ENCODE measurements around the gene ASCC1. TPM values are rescaled to one million over a fixed set of nuclear protein-coding genes. Genes with fewer than 3 reads are reported as not detected.

Gene ASCC1
- total RNA-seq, 2 donors from 2014 or later = 30.9 to 35.7 TPM

GRCh38 chr10:72127571-72127970 lies 88.5 kb downstream of the ASCC1 start:
- H3K4me1 Mint-ChIP-seq (ENCODE audit: low read depth in 2 of 2) = peaks cover 4 to 8% of the 10 kb centered on the region in 2 donors
- no peaks in the 10 kb centered on the region for H3K36me3 Mint-ChIP-seq
- H3K9me3 Mint-ChIP-seq = no peaks in the 10 kb centered on the region
- DNase-seq (ENCODE audit: low spot score) (no peak), ATAC-seq (no peak)
- H3K27ac Mint-ChIP-seq = no peak overlapping the region
- H3K4me3 Mint-ChIP-seq = no peak overlapping the region
- no peaks in the 10 kb centered on the region for H3K27me3 Mint-ChIP-seq

GRCh38 chr10:72126872-72127232 lies 89.2 kb downstream of the ASCC1 start:
- Mint-ChIP-seq H3K9me3 (no peaks in the 10 kb centered on the region), H3K4me1 (ENCODE audit: low read depth in 2 of 2) (peaks cover 4 to 8% of the 10 kb centered on the region in 2 donors), H3K27ac (no peak overlapping the region), H3K36me3 (no peaks in the 10 kb centered on the region), H3K4me3 (no peak overlapping the region), H3K27me3 (no peaks in the 10 kb centered on the region)
- ATAC-seq = no peak
- DNase-seq (ENCODE audit: low spot score) = no peak

GRCh38 chr10:72126184-72126871 lies 89.7 kb downstream of the ASCC1 start:
- H3K27ac Mint-ChIP-seq = no peak overlapping the region

GRCh38 chr10:72124989-72125388 lies 91.1 kb downstream of the ASCC1 start:
- no peak for ATAC-seq
- Mint-ChIP-seq H3K27ac (peak overlapping the region in 1 of 2 donors; percentile 23), H3K9me3 (no peaks in the 10 kb centered on the region)

More at GRCh38 chr10:72126184-72126871, 89.7 kb downstream of the ASCC1 start:
- ATAC-seq (no peak), DNase-seq (ENCODE audit: low spot score) (no peak)
- Mint-ChIP-seq H3K4me1 (ENCODE audit: low read depth in 2 of 2) (peaks cover 4 to 10% of the 10 kb centered on the region in 2 donors), H3K9me3 (no peaks in the 10 kb centered on the region), H3K36me3 (no peaks in the 10 kb centered on the region), H3K27me3 (no peaks in the 10 kb centered on the region), H3K4me3 (no peak overlapping the region)

GRCh38 chr10:72124381-72124780 lies 91.7 kb downstream of the ASCC1 start:
- no peak overlapping the region for H3K27ac Mint-ChIP-seq

More at GRCh38 chr10:72124989-72125388, 91.1 kb downstream of the ASCC1 start:
- Mint-ChIP-seq H3K27me3 (no peaks in the 10 kb centered on the region), H3K36me3 (no peaks in the 10 kb centered on the region), H3K4me1 (ENCODE audit: low read depth in 2 of 2) (peaks cover 2 to 9% of the 10 kb centered on the region in 2 donors), H3K4me3 (no peak overlapping the region)
- DNase-seq (ENCODE audit: low spot score) = no peak

GRCh38 chr10:72123616-72124015 lies 92.5 kb downstream of the ASCC1 start:
- Mint-ChIP-seq H3K4me1 (ENCODE audit: low read depth in 2 of 2) (peaks cover 0 to 7% of the 10 kb centered on the region in 2 donors), H3K4me3 (no peak overlapping the region), H3K9me3 (no peaks in the 10 kb centered on the region), H3K36me3 (no peaks in the 10 kb centered on the region), H3K27ac (no peak overlapping the region), H3K27me3 (no peaks in the 10 kb centered on the region)
- no peak for DNase-seq (ENCODE audit: low spot score)
- no peak for ATAC-seq

More at GRCh38 chr10:72124381-72124780, 91.7 kb downstream of the ASCC1 start:
- H3K4me1 Mint-ChIP-seq (ENCODE audit: low read depth in 2 of 2) = peaks cover 0 to 7% of the 10 kb centered on the region in 2 donors
- H3K36me3 Mint-ChIP-seq = no peaks in the 10 kb centered on the region
- no peak for ATAC-seq
- no peaks in the 10 kb centered on the region for H3K27me3 Mint-ChIP-seq
- H3K9me3 Mint-ChIP-seq = no peaks in the 10 kb centered on the region
- no peak overlapping the region for H3K4me3 Mint-ChIP-seq
- DNase-seq (ENCODE audit: low spot score) = no peak

GRCh38 chr10:72122221-72122620 lies 93.9 kb downstream of the ASCC1 start:
- no peaks in the 10 kb centered on the region for H3K9me3 Mint-ChIP-seq
- peaks cover 4% of the 10 kb centered on the region for H3K36me3 Mint-ChIP-seq
- ATAC-seq (no peak), DNase-seq (ENCODE audit: low spot score) (no peak)
- H3K4me1 Mint-ChIP-seq (ENCODE audit: low read depth in 2 of 2) = peaks cover 0 to 7% of the 10 kb centered on the region in 2 donors
- H3K27me3 Mint-ChIP-seq = no peaks in the 10 kb centered on the region
- no peak overlapping the region for H3K27ac Mint-ChIP-seq
- H3K4me3 Mint-ChIP-seq = no peak overlapping the region

- Mint-ChIP-seq H3K27me3 (no peaks in the 10 kb centered on the region), H3K36me3 (peaks cover 9% of the 10 kb centered on the region), H3K4me3 (no peak overlapping the region), H3K27ac (no peak overlapping the region), H3K9me3 (no peaks in the 10 kb centered on the region), H3K4me1 (ENCODE audit: low read depth in 2 of 2) (peaks cover 0 to 6% of the 10 kb centered on the region in 2 donors)
- no peak for ATAC-seq
- DNase-seq (ENCODE audit: low spot score) = no peak
Observed at GRCh38 chr10:72121389-72121788, 94.7 kb downstream of the ASCC1 start.

GRCh38 chr10:72116372-72116771 lies 99.7 kb downstream of the ASCC1 start:
- ATAC-seq (no peak), DNase-seq (ENCODE audit: low spot score) (no peak)
- Mint-ChIP-seq H3K4me1 (ENCODE audit: low read depth in 2 of 2) (no peaks in the 10 kb centered on the region), H3K4me3 (no peak overlapping the region), H3K27ac (no peak overlapping the region), H3K27me3 (no peaks in the 10 kb centered on the region), H3K36me3 (peaks cover 13% of the 10 kb centered on the region), H3K9me3 (no peaks in the 10 kb centered on the region)

- Mint-ChIP-seq H3K4me3 (no peak overlapping the region), H3K36me3 (peaks cover 13% of the 10 kb centered on the region), H3K27ac (no peak overlapping the region), H3K4me1 (ENCODE audit: low read depth in 2 of 2) (no peaks in the 10 kb centered on the region), H3K9me3 (no peaks in the 10 kb centered on the region), H3K27me3 (no peaks in the 10 kb centered on the region)
- ATAC-seq = no peak
- DNase-seq (ENCODE audit: low spot score) = no peak
Observed at GRCh38 chr10:72114706-72115450, 101.2 kb downstream of the ASCC1 start.

GRCh38 chr10:72110673-72111401 lies 105.2 kb downstream of the ASCC1 start:
- Mint-ChIP-seq H3K36me3 (peaks cover 4% of the 10 kb centered on the region), H3K27me3 (no peaks in the 10 kb centered on the region), H3K4me3 (no peak overlapping the region), H3K27ac (no peak overlapping the region), H3K4me1 (ENCODE audit: low read depth in 2 of 2) (peaks cover 14 to 20% of the 10 kb centered on the region in 2 donors), H3K9me3 (no peaks in the 10 kb centered on the region)
- no peak for DNase-seq (ENCODE audit: low spot score)
- no peak for ATAC-seq

- no peaks in the 10 kb centered on the region for H3K9me3 Mint-ChIP-seq
- H3K27ac Mint-ChIP-seq = peak overlapping the region in 1 of 2 donors; percentile 89
- ATAC-seq = no peak
- H3K36me3 Mint-ChIP-seq = peaks cover 4% of the 10 kb centered on the region
- H3K4me3 Mint-ChIP-seq = no peak overlapping the region
- peaks cover 14 to 20% of the 10 kb centered on the region in 2 donors for H3K4me1 Mint-ChIP-seq (ENCODE audit: low read depth in 2 of 2)
- DNase-seq (ENCODE audit: low spot score) = no peak
- no peaks in the 10 kb centered on the region for H3K27me3 Mint-ChIP-seq
Observed at GRCh38 chr10:72109636-72110157, 106.4 kb downstream of the ASCC1 start.

- Mint-ChIP-seq H3K9me3 (no peaks in the 10 kb centered on the region), H3K36me3 (peaks cover 4% of the 10 kb centered on the region), H3K27ac (peak overlapping the region; percentile 76 to 89), H3K4me3 (no peak overlapping the region), H3K27me3 (no peaks in the 10 kb centered on the region), H3K4me1 (ENCODE audit: low read depth in 2 of 2) (peaks cover 14 to 20% of the 10 kb centered on the region in 2 donors)
- no peak for ATAC-seq
- DNase-seq (ENCODE audit: low spot score) = no peak
Observed at GRCh38 chr10:72108830-72109635, 107.0 kb downstream of the ASCC1 start.
